ENCODE measurements around the gene PPP2R2B.
"Not testable (repeated sequence)": the region's sequence is repeated elsewhere in the genome, so short reads cannot be mapped to it uniquely, and the experiment has no call there.

PPP2R2B gene

GRCh38 chr5:146588331-146589027 is 290.1 kb downstream of the PPP2R2B start:
- DNase-seq = no peak

GRCh38 chr5:146586752-146587151 is 291.8 kb downstream of the PPP2R2B start:
- DNase-seq = no peak

GRCh38 chr5:146584750-146585149 is 293.8 kb downstream of the PPP2R2B start:
- DNase-seq = no peak

GRCh38 chr5:146582051-146582596 is 296.4 kb downstream of the PPP2R2B start:
- DNase-seq = no peak

- DNase-seq = no peak
Observed at GRCh38 chr5:146580237-146580636, 298.3 kb downstream of the PPP2R2B start.

GRCh38 chr5:146574713-146575112 is 303.8 kb downstream of the PPP2R2B start:
- no peak for DNase-seq

- DNase-seq = no peak
Observed at GRCh38 chr5:146568161-146568560, 310.4 kb downstream of the PPP2R2B start.

GRCh38 chr5:146565764-146566367 is 312.7 kb downstream of the PPP2R2B start:
- DNase-seq = peak; percentile 53

GRCh38 chr5:146564007-146564762 is 314.4 kb downstream of the PPP2R2B start:
- DNase-seq = no peak

GRCh38 chr5:146562461-146562860 is 316.1 kb downstream of the PPP2R2B start:
- DNase-seq = no peak

- no peak for DNase-seq
Observed at GRCh38 chr5:146561711-146562110, 316.8 kb downstream of the PPP2R2B start.

GRCh38 chr5:146560205-146560812 is 318.2 kb downstream of the PPP2R2B start:
- peak; percentile 69 for DNase-seq

GRCh38 chr5:146556884-146557283 is 321.7 kb downstream of the PPP2R2B start:
- not testable (repeated sequence) for DNase-seq

- DNase-seq = peak; percentile 58
Observed at GRCh38 chr5:146553446-146553845, 325.1 kb downstream of the PPP2R2B start.

GRCh38 chr5:146549615-146550014 is 328.9 kb downstream of the PPP2R2B start:
- no peak for DNase-seq

- no peak for DNase-seq
Observed at GRCh38 chr5:146548781-146549449, 329.6 kb downstream of the PPP2R2B start.

GRCh38 chr5:146544232-146544631 is 334.3 kb downstream of the PPP2R2B start:
- DNase-seq = no peak

- peak; percentile 41 for DNase-seq
Observed at GRCh38 chr5:146541958-146542849, 336.4 kb downstream of the PPP2R2B start.

GRCh38 chr5:146540414-146540813 is 338.1 kb downstream of the PPP2R2B start:
- DNase-seq = no peak

- no peak for DNase-seq
Observed at GRCh38 chr5:146539973-146540372, 338.6 kb downstream of the PPP2R2B start.

- no peak for DNase-seq
Observed at GRCh38 chr5:146538432-146538831, 340.1 kb downstream of the PPP2R2B start.

GRCh38 chr5:146533882-146534281 is 344.7 kb downstream of the PPP2R2B start:
- DNase-seq = no peak

Measured in NCI-H226 (cell line).